DMS153 treated with DMSO at 0.1 percent for 48 hours (cell line): ENCODE data around the gene ADAMTS6.

Source experiments
- DNase-seq: peaks from one replicate; lab custom pipeline; 2025; ENCODE audit not compliant: unreplicated experiment; lab: John Stamatoyannopoulos, UW

Gene ADAMTS6

DNA sequence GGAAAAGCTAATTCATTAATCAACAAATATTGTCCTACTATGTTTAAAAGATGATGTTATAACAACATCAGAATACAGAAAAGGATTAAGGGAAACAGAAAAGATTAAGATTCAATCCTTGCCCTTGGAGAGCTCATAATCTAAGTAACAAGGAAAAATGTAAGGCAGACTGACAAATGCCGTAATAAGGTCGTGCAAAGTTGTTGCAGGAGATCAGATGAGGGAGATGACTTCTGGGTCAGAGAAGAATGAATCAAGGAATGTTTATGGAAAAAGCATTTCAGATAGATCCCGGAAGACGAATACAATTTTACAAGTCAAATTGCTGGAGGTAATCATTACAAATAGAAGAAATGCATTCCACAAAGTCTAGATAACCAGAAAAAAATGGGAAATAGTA is 6.4 kb downstream of the ADAMTS6 start:
- DNase-seq, result no peak

- DNase-seq, result no peak
Measured at GRCh38 chr5:65474130-65474711, 7.5 kb downstream of the ADAMTS6 start.

DNA sequence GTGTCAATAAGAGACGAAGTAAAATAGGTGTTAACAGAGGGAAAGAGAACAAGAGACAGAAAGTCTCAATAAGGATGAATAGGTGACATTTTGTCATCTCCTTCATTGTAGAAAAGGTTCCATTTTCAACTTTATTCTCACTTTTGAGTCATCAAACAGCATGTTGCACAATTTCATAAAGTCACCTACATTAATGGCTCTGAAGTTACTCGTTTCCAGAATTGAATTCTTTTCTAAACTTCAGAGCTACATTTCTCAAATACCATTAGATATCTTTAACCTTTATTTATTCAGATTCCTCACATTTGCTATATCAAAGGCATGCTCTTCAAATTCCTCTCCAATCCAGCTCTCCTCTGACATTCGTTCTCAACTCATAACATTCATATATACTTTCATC is 13.1 kb downstream of the ADAMTS6 start:
- DNase-seq, result no peak

DNA sequence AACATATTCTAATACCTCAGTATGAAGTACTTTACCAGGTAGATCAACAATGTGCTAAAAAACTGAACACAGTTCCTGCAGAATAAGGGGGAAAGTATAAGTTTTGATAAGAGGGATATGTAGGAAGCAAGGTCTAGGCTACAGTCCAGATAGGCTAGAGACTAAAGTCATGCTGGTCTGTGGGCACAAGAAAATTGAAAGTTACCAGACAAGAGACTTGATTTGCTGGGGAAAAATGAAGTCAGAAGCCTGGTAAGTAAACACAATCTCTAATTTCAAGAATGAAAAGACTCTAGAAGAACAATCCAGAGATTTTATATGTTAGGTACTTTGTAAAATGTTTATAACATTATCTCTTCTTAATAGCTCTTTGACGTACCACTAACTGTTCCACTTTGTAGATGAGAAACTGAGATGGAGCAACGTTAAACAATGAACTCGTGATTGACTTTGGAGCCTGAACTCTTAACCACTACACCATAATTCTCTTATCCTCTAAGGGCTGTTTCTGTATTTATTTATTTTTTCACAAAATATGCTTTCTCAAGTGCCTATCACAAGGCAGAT is 19.5 kb downstream of the ADAMTS6 start:
- no peak for DNase-seq

- no peak for DNase-seq
Measured at GRCh38 chr5:65461490-65461889, 20.2 kb downstream of the ADAMTS6 start.

DNA sequence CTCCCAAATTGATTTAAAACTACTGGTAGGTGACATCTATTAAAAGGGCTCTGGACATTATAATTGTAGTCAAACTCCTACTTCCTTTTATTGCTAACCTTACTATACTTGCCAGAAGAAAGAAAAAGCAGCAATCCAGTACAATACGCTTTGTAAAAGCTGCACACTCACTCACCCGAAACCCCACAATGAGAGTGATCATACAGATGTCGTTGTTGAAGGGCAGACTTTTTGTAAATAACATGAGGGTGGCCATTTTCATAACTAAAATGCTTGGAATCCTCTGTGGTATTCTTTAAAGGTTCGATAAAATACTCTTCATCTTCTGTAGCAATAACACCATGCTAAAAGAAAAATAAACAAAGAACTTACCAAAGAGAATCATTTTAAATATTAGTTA is 21.7 kb downstream of the ADAMTS6 start:
- DNase-seq, result no peak

DNA sequence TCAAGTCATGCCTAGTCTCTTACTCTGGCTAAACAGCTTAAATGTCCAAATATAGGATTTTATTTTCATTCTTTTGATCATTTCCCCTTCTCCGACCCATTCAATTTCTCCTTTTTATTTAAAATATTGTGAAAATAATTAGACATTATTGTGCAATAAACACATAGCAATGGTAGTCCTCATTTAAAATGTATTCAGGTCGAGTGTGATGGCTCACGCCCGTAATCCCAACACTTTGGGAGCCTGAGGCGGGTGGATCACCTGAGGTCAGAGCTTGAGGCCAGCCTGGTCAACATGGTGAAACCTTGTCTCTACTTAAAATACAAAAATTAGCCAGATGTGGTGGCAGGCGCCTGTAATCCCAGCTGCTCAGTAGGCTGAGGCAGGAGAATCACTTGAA is 26.7 kb downstream of the ADAMTS6 start:
- no peak for DNase-seq

- no peak for DNase-seq
Measured at GRCh38 chr5:65451436-65451835, 30.3 kb downstream of the ADAMTS6 start.

GRCh38 chr5:65446682-65447081 is 35.0 kb downstream of the ADAMTS6 start:
- DNase-seq, result no peak

- DNase-seq, result no peak
Measured at GRCh38 chr5:65441800-65442199, 39.9 kb downstream of the ADAMTS6 start.

- DNase-seq, result no peak
Measured at GRCh38 chr5:65440456-65440855, 41.3 kb downstream of the ADAMTS6 start.

- no peak for DNase-seq
Measured at GRCh38 chr5:65434122-65434521, 47.6 kb downstream of the ADAMTS6 start.

- no peak for DNase-seq
Measured at GRCh38 chr5:65426656-65427055, 55.1 kb downstream of the ADAMTS6 start.

- no peak for DNase-seq
Measured at GRCh38 chr5:65423623-65424022, 58.1 kb downstream of the ADAMTS6 start.

GRCh38 chr5:65418661-65419060 is 63.1 kb downstream of the ADAMTS6 start:
- no peak for DNase-seq

DNA sequence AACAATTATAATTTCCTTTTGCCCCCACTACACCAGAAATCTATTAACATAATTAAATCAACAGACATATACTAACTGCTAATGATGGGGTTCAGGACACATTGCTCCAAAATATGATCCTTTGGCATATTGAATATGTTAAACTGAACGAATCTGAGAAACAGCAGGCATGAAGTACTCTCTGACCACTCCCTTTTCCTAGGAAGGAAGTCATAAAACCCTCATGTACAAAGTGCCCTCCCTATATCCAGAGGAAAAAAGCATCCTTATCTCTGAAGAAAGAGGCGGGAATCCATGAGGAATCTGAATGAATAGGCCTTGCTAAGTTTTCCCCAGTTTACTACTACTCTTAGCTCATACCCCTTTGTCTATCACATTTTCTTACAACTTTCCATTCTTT is 67.9 kb downstream of the ADAMTS6 start:
- DNase-seq, result no peak

DNA sequence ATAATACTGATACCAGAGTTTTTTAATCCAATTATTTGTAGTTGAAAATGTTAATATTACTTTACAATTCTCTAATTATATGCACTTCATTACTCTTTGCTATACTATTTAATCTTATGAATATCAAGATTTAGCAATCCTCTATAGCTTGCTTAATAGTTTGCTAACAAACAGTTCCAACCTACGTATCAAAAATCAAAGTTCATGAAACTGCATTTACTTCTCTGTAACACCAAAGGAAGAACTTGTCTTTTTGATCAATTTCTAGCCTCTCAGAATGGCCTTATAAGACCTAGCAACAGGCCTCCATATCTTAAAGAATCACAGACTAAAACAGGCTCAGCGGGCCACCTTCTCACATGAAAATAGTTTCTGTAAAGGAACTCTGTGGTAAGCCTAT is 68.9 kb downstream of the ADAMTS6 start:
- DNase-seq, result no peak

DNA sequence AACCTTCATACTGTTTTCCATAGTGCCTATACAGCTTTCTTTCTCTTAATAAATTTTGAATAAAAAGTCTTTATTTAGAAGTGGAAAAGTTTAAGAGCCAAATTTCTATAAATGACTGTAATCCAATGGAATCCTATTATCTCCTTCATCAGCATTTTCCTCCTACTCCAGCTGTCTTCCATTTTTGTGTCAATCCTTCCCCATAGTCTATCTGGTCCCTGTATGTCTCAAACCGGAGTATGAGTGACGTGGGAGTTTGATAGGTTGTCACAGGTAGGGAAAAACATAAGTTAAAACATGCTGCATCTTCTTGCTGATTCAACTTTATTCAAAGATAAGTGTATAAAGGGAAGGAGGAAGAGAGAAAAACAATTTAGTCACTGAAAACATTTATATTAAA is 70.4 kb downstream of the ADAMTS6 start:
- no peak for DNase-seq

DNA sequence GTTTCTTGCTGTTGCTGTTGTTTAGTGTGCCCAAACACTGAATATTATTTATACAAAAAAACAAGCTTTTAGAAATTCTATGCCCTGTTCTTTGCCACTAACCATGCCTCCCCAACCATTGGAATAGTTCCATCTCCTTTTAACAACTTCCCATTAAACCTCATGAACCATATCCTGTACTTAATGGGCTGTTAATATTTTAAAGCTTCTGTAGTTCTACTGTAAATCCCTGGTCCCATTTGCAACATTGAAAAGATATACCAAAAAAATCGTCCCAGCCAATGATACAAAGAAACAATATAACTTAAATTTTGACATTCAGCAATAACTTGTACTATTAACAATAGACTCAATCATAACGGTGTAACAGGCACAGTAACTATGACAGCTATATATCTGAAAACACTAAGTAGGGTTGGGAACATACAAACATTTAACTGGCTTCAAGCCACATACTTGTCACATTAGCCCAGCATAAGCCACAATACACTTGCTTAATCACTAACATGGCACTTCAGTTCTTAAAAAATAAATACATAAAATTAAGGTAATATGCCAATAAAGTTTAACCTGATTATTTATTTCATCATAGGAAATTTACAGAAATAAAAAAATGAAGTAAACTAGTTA is 86.1 kb downstream of the ADAMTS6 start:
- DNase-seq, result no peak

DNA sequence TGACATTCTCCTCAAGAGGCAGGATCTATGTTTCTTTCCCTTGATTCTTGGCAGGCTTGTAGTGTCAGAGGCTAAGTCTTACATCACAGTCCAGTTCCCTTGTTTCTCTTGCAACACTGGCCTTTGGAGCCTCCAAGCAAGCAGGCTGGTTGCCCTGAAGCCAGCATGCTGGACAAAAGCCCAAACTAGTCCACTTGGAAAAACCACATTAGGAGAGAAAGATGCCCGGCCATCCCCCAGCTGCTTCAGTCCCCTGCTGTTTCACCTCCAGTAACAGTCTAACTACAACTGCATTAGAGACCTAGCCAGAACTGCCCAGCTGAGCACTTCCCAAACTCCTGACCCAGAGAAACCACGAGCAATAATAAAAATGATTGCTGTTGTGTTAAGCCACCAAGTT is 87.6 kb downstream of the ADAMTS6 start:
- DNase-seq, result no peak

DNA sequence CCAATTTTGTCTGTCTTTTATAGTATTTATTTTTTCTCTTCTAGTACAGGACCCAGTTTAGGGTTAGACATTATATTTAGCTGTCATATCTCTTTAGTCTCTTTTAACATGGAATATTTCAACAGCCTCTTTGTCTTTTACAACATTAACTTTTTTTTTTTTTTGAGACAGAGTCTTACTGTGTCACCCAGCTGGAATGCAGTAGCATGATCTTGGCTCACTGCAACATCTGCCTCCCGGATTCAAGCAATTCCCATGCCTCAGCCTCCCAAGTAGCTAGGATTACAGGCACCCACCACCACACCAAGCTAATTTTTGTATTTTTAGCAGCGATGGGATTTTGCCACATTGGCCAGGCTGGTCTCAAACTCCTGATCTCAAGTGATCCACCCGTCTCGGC is 90.1 kb downstream of the ADAMTS6 start:
- DNase-seq, result no peak

- DNase-seq, result no peak
Measured at GRCh38 chr5:65390208-65390607, 91.5 kb downstream of the ADAMTS6 start.

- no peak for DNase-seq
Measured at GRCh38 chr5:65383859-65384258, 97.9 kb downstream of the ADAMTS6 start.
